ENCODE measurements around the gene EHBP1. TPM values are rescaled to one million over a fixed set of nuclear protein-coding genes. Genes with fewer than 3 reads are reported as not detected.

The EHBP1 gene
- total RNA-seq, 1 donor = 119 TPM

DNA sequence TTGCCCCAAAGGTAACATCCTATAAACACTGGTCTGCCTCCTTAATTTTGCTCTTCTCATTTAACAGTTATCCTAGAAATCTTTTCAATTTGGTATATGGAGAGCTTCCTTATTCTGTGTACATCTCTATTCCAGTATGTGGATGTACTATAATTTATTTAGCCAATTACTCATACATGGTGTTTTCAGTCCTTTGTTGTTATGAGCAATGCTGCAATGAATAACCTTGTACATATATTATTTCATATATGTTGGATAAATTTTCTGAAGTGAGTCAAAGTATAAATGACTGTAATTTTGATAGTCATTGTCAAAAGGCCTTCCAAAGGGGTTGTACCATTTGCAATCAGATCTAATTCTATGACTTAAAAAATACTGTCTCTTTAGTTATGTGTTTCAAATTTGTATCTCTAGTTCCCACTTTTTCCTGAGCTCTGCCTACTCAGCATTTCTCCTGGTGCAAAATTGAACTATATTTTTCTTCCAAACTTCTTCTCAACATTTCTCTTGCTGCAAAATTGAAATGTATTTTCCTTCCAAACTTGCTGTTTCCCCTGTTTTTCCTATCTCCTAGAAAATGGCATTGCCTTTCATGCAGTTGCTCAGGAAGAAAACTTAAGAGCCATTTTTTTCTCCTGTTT lies 191.8 kb downstream of the EHBP1 start:
- DNase-seq (ENCODE audit: low read depth) = no peak
- TF ChIP-seq CTCF (IDR thresholded peaks at IDR 0.05; ENCODE audit: insufficient read depth, low read length) = no peak
- no peak overlapping the region for H3K4me3 ChIP-seq (ENCODE audit: low read depth, low read length)

DNA sequence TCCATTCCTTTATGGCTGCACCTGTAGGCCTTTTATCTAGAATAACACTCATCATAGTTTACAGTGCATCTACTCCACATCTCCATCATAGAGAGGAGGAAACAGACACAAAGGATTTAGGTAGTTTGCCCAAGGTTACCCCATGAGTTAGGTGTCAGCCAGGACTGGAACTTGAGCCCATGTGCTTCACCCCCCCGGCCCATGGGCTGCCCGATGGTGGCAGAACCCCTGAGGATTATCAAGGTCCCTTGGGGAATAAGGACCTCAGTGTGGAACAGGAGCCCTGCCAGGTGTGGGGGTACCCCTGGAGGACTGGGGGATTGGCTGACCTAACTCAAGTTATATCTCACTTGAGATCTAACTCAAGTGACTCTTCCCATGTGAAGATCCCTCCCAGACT lies 198.8 kb downstream of the EHBP1 start:
- TF ChIP-seq CTCF (IDR thresholded peaks at IDR 0.05; ENCODE audit: insufficient read depth, low read length) = no peak
- no peak for DNase-seq (ENCODE audit: low read depth)

DNA sequence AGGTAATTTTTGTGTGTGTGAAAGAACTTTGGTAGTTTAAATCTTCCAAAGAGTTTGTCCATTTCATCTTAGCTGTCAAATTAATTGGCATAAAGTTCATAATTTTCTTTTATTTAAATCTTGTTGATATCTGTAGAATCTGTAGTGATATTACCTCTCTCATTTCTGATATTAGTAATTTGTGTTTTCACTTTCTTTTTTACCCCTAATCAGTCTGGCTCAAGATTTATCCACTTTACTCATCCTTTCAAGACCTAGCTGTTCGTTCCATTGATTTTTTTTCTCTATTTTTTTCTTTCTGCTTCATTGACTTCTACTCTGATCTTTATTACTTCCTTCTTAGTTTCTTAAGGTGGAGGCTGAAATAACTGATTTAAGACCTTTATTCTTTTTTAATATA lies 202.6 kb downstream of the EHBP1 start:
- no peak for DNase-seq (ENCODE audit: low read depth)
- TF ChIP-seq CTCF (IDR thresholded peaks at IDR 0.05; ENCODE audit: insufficient read depth, low read length) = no peak
- no peak overlapping the region for H3K4me3 ChIP-seq (ENCODE audit: low read depth, low read length)

More for the DNA sequence above, 198.8 kb downstream of the EHBP1 start:
- H3K4me3 ChIP-seq (ENCODE audit: low read depth, low read length) = no peak overlapping the region

GRCh38 chr2:62913311-62913710 lies 207.8 kb downstream of the EHBP1 start:
- no peak overlapping the region for H3K4me3 ChIP-seq (ENCODE audit: low read depth, low read length)
- no peak for DNase-seq (ENCODE audit: low read depth)
- no peak for TF ChIP-seq CTCF (IDR thresholded peaks at IDR 0.05; ENCODE audit: insufficient read depth, low read length)

DNA sequence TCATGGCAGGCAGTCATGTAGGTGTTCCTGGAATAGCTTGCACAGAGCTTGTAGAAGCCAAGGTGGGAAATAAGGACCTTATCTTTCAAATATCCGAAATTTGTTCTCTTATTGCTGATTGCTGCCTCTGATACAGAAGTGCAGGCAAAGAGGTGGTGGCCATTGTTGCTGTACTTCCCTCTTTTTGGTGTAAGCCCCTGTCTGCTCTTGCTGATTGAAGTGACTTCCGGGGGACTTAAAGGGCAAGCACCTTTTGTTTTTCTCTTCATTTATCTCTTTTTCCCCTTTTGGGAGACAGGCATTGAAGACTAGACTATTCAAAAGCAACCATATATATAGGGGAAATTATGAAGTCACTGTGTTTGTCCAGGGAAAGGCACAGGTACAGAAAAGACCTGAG lies 213.5 kb downstream of the EHBP1 start:
- H3K4me3 ChIP-seq (ENCODE audit: low read depth, low read length) = no peak overlapping the region
- no peak for DNase-seq (ENCODE audit: low read depth)
- TF ChIP-seq CTCF (IDR thresholded peaks at IDR 0.05; ENCODE audit: insufficient read depth, low read length) = no peak

DNA sequence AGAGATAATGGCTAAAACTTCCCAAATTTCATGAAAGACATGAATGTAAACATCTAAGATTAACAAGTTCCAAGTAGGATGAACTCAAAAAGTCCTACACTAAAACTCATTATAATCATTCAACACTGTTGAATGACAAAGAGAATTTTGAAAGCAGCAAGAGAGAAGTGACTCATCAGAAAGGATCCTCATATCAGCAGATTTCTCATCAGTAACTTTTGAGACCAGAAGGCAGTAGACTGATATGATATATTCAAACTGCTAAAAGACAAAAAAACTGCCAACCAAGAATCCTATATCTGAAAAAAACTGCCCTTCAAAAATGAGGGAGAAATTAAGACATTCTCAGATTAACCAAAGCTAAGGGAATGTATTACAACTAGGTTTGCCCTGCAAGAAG lies 214.6 kb downstream of the EHBP1 start:
- H3K4me3 ChIP-seq (ENCODE audit: low read depth, low read length) = no peak overlapping the region
- no peak for TF ChIP-seq CTCF (IDR thresholded peaks at IDR 0.05; ENCODE audit: insufficient read depth, low read length)
- peak; percentile 16 for DNase-seq (ENCODE audit: low read depth)

DNA sequence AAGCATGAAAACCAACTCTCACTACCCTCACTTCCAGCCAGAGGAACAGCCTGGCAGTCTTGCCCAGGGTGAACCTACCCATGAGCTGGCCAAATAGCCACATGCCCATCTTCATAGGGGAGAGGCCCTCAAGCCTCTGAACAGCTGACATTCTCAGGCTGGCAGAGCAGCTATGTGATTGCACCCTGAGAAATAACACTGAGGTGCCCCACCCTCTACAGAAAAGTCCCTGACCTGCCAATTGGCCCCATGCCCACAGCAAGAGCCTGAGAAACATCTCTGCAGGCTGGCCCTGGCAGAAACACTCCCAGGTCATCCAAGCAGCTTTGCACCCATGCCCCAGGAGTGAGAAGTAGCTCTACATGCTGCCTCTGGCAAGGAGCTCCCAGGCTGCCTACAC lies 217.7 kb downstream of the EHBP1 start:
- TF ChIP-seq CTCF (IDR thresholded peaks at IDR 0.05; ENCODE audit: insufficient read depth, low read length) = no peak
- DNase-seq (ENCODE audit: low read depth) = no peak
- H3K4me3 ChIP-seq (ENCODE audit: low read depth, low read length) = no peak overlapping the region
